Gastroesophageal sphincter (tissue), 3 donors: ENCODE measurements around the gene FBXO38.

Experiments used
- EP300 ChIP-seq: sonication (generic); formaldehyde crosslinking; IDR thresholded peaks from one replicate; pipeline ENCODE4 v1.6.1; 2017; ENCODE audit warnings: antibody characterized with exemption, mild to moderate bottlenecking
- POLR2A ChIP-seq, 2 donors: fragments of 450-650 bp; IDR thresholded peaks; one replicate each; pipeline ENCODE4 v1.6.1; 2017; ENCODE audit warnings: antibody characterized with exemption in 2 of 2, mild to moderate bottlenecking in 2 of 2, moderate library complexity in 1 of 2
- POLR2AphosphoS5 ChIP-seq: sonication (generic); formaldehyde crosslinking; IDR thresholded peaks from one replicate; pipeline ENCODE4 v1.6.1; 2017; ENCODE audit warnings: antibody characterized with exemption
- TF ChIP-seq, protein P1 (sequence below), 4 experiments: fragments of 200-600 bp in 2 of 4; fragments of 450-650 bp in 2 of 4; sonication (generic) in 1 of 4; IDR thresholded peaks; one replicate each; pipeline ENCODE4 v1.5.1; 2017 to 2019; ENCODE audit warnings: antibody characterized with exemption in 4 of 4, mild to moderate bottlenecking in 2 of 4, moderate library complexity in 2 of 4

DNA sequence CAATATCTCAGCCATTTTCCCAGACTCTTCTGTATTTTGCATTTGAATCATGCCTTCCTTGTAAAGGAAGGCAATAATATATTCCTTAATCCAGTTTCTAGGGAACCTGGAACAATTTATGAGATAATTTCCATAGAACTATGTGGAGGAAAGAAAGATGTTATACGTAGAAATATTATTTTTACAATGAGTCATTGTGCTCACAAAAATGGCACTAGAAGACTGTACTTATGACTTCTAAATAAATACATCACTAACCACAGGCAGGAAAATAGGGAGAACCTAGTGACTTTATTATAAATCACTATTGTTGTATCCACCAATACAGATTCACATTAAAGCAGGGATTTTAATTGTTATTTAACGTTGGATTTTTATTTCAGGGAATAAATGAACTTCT, 87.6 kb downstream of the FBXO38 start:
- TF ChIP-seq, protein P1, sequence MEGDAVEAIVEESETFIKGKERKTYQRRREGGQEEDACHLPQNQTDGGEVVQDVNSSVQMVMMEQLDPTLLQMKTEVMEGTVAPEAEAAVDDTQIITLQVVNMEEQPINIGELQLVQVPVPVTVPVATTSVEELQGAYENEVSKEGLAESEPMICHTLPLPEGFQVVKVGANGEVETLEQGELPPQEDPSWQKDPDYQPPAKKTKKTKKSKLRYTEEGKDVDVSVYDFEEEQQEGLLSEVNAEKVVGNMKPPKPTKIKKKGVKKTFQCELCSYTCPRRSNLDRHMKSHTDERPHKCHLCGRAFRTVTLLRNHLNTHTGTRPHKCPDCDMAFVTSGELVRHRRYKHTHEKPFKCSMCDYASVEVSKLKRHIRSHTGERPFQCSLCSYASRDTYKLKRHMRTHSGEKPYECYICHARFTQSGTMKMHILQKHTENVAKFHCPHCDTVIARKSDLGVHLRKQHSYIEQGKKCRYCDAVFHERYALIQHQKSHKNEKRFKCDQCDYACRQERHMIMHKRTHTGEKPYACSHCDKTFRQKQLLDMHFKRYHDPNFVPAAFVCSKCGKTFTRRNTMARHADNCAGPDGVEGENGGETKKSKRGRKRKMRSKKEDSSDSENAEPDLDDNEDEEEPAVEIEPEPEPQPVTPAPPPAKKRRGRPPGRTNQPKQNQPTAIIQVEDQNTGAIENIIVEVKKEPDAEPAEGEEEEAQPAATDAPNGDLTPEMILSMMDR (IDR thresholded peaks at IDR 0.05): no peak
- TF ChIP-seq POLR2A (IDR thresholded peaks at IDR 0.05) (no peak), POLR2AphosphoS5 (no peak), EP300 (no peak)
